Stimulated activated CD4-positive, alpha-beta T cell treated with anti-CD3 and anti-CD28 coated beads, TNF-alpha, amount 100 ng/mL, for 48 hours (primary cell): ENCODE measurements around the gene UBE2O.
"Not testable (repeated sequence)": the region's sequence is repeated elsewhere in the genome, so short reads cannot be mapped to it uniquely, and the experiment has no call there.

Experiments used
- DNase-seq, 3 donors: peaks; one replicate each; pipeline ENCODE4 v3.0.0-alpha.2; 2020; ENCODE audit warnings: low read depth in 3 of 3

UBE2O gene

DNA sequence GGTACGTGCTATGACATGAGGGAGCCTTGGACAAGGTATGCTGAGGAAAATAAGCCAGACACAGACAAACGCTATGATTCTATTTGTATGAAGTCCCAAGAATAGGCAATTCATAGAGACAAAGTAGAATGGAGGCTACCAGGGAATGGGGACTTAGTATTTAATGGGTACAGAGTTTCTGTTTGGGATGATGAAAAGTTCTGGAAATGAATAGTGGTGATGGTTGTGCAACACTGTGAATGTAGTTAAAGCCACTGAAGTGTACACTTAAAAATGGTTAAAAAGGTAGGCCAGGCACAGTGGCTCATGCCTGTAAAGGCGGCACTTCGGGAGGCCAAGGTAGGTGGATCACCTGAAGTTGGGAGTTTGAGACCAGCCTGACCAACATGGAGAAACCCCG, 102.5 kb downstream of the UBE2O start:
- DNase-seq: no peak

DNA sequence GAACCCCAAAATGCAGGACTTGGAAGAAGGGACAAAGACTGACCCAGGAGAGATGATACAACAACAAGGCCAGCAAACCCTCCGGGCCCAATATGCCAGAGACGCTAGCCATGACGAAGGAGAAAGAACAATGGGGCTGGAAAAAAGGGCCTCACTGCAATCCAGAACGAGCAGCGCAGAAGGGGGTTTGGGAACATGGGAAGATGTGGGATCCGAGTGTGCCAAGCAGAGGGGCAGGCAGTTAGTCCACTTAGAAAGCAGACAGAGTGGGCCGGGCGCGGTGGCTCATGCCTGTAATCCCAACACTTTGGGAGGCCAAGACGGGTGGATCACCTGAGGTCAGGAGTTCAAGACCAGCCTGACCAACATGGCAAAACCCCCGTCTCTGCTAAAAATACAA, 106.0 kb downstream of the UBE2O start:
- DNase-seq: not testable (repeated sequence)

DNA sequence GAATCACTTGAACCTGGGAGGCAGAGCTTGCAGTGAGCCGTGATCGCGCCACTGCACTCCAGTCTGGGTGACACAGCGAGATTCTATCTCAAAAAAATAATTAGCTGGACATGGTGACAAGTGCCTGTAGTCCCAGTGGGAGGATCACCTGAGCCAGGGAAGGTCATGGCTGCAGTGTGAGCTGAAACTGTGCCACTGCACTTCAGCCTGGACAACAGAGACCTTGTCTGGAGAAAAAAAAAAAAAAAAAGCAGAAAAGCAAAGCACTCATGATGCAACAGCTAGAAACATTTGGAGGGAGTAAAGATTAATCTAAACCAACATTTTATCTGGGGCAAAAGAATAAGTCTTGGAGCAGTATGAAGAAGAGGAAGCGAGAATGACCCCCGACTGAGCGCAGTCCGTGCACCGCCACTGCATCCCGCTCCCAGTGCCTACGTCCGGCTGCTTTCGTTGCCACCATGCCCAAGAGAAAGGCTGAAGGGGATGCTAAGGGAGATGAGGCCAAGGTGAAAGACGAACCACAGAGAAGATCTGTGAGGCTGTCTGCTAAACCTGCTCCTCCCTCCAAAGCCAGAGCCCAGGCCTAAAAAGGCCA, 107.5 kb downstream of the UBE2O start:
- DNase-seq: no peak

DNA sequence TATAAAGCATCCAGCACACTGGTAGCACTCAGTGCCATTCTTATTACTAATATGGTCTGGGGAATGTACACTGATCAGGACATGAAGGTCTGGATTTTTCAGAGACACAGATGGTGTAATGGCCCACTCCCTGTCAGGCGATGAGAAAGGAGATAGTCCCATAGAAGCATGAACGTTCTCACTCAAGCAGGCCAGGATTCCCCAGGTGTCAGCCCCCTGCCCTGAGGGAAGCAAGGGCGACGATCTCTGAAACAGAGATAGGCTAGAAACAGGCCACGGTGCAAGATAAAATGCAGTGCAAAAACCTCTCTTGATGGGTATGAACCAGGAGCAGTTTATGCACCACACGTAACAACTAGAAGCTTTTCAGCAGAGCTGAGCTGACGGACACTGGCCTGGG, 109.8 kb downstream of the UBE2O start:
- DNase-seq: no peak

DNA sequence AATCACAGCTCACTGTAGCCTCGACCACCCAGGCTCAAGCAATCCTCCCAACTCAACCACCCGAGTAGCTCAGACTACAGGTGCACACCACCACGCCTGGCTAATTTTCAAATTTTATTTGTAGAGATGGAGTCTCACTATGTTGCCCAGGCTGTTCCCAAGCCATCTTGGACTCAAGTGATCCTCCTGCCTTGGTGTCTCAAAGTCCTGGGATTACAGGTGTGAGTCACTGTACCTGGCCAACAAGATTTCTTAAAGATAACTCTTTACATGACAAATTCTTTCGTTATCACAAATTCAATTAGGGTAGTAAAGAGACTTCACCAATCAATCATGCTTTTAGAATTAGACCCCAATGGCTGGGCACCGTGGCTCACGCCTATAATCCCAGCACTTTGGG, 111.7 kb downstream of the UBE2O start:
- DNase-seq: no peak
